AG09309 (cell line): ENCODE results near the gene LEFTY1.
"Not testable (repeated sequence)": the region's sequence is repeated elsewhere in the genome, so short reads cannot be mapped to it uniquely, and the experiment has no call there.

Experiments
- DNase-seq: peaks from one replicate; pipeline ENCODE4 v3.0.0-alpha.2; 2010; ENCODE audit warnings: low read depth
- H3K4me3 ChIP-seq: 2 replicates; pipeline ENCODE4 v1.5.1; 2011; ENCODE audit warnings: mild to moderate bottlenecking, low read depth, low read length, moderate library complexity; ENCODE audit not compliant: control insufficient read depth
- CTCF ChIP-seq: IDR thresholded peaks from 2 replicates; pipeline ENCODE4 v1.5.1; 2011; ENCODE audit warnings: mild to moderate bottlenecking, low read depth, low read length, inconsistent platforms; ENCODE audit not compliant: insufficient read depth, control insufficient read depth; ENCODE audit errors: missing control alignments

LEFTY1 gene

GRCh38 chr1:225840223-225840610, 48.7 kb downstream of the LEFTY1 start:
- no peak for TF ChIP-seq CTCF
- DNase-seq = no peak
- H3K4me3 ChIP-seq = no peak overlapping the region

DNA sequence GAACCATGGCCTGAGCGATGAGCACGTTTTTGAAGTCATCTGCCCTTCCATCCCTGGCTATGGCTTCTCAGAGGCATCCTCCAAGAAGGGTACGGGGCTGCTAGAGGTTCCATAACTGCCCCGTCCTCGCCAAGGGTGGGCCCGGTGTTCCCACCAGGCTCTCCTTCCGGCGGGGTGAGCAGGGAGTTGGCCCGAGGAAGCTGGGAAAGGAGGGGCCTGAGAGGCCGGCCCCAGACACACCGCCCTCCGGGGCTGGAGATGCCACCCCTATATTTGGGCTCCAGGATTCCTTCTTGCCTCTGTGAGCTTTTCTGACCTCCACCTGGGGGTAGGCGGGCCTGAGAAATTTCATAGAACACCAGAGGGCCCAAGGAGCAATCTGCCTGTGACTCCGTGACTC, 50.2 kb downstream of the LEFTY1 start:
- no peak for DNase-seq
- no peak overlapping the region for H3K4me3 ChIP-seq
- no peak for TF ChIP-seq CTCF

DNA sequence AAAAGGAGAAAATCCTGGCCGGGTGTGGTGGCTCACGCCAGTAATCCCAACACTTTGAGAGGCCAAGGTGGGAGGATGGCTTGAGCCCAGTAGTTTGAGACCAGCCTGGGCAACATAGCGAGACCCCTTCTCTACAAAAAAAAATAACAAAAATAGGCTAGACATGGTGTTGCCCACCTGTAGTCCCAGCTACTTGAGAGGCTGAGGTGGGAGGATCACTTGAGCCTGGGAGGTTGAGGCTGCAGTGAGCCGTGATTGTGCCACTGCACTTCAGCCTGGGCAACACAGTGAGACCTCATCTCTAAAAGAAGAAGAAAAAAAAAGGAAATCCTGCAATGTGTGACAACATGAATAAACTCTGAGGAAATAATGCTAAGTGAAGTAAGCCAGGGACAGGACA, 52.6 kb downstream of the LEFTY1 start:
- DNase-seq, H3K4me3 ChIP-seq: not testable (repeated sequence)
